Hematopoietic multipotent progenitor cell (in vitro differentiated cells): ENCODE data around the gene NAA25. TPM values are rescaled to one million over a fixed set of nuclear protein-coding genes. Genes with fewer than 3 reads are reported as not detected.
"Not testable (repeated sequence)": the region's sequence is repeated elsewhere in the genome, so short reads cannot be mapped to it uniquely, and the experiment has no call there.

Experiments
- DNase-seq, 3 donors: peaks; one replicate each; pipeline ENCODE4 v3.0.0-alpha.2; 2011 to 2015; ENCODE audit warnings: low read depth in 2 of 3, low spot score in 2 of 3
- total RNA-seq: library from RNA; depleted of rRNA; stranded (reverse); fragments of >200 nt; gene quantifications from one replicate; pipeline ENCODE4 v1.2.3, GENCODE V29; 2012

NAA25 gene
- total RNA-seq, 1 donor: 9.7 TPM

DNA sequence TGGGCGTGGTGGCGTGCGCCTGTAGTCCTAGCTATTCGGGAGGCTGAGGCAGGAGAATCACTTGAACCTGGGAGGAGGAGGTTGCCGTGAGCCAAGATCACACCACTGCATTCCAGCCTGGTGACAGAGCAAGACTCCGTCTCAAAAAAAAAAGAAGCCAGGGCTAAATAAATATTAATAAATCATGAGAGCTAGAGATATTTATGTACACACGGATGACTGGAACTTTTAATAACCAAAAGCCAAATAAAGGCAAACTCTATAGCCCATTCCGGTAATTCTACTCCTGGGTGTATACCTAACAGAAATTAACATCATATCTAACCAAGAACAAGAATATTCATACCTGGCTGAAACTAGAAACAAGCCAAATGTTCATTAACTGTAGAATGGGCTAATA is 9.1 kb upstream of the NAA25 start:
- DNase-seq: no peak

DNA sequence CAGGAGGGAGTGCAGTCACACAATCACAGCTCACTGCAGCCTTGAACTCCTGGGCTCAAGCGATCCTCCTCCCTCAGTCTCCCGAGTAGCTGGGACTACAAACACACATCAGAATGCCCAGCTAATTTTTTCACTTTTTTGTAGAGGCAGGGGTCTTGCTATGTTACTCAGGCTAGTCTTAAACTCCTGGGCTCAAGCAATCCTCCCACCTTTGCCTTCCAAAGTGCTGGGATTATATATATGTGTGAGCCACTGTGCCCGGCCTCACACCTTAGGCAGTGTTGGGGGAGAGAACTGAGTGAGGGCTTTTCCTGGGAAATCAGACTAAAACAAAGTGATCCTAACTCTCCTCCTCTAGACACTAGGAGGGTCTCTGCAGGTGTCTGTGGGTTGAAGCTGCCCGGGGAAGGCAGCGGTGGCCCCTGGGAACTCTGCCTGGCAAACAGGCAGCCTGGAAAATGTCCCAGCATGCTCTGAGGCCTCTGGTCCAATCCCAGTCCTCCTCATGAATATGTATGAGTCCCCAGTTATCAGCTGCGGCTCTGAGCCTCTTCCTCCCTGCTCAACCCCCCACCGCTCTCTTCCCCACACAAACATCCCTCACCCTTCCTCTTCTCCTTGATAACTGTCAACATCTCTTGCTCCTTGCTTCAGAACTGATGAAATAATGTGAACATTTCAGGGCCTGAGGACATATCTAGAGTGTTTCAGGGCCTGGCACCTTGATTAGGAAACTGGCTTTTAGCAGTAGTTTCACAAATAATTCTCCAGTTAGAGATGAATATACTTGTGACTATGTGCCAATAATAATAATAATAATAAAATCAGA is 7.9 kb upstream of the NAA25 start:
- peak in 2 of 3 donors; percentile 57 to 65 for DNase-seq

DNA sequence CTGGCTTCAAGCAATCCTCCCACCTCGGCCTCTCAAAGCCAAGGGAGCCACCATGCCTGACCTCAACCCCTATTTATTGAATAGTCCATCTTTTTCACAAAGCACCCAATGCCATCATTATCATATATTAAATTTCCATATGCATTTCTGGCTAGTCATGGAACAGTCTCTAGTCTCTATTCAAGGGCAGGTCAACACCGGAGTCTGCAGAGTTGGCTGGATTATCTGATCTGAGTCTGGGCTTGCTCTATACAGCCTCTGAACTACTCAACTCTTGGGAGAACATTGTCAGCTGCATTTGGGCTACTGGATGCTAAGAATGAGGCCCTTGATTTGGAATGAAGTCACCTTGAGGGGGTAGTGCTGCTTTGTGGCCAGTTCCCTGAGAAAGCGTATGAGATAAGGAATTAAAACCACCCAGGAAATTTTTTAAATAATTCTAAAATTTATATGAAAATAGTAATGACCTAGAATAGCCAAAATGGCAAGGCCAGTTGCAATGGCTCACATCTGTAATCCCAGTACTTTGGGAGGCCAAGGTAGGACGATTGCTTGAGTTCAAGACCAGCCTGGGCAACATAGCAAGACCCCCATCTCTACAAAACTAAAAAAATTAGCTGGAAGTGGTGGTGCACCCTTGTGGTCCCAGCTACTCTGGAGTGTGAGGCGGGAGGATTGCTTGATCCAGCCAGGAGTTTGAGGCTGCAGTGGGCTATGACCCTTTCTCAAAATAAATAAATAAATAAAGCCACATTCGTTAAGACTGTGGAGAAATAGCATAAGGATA is 6.9 kb upstream of the NAA25 start:
- DNase-seq: no peak

DNA sequence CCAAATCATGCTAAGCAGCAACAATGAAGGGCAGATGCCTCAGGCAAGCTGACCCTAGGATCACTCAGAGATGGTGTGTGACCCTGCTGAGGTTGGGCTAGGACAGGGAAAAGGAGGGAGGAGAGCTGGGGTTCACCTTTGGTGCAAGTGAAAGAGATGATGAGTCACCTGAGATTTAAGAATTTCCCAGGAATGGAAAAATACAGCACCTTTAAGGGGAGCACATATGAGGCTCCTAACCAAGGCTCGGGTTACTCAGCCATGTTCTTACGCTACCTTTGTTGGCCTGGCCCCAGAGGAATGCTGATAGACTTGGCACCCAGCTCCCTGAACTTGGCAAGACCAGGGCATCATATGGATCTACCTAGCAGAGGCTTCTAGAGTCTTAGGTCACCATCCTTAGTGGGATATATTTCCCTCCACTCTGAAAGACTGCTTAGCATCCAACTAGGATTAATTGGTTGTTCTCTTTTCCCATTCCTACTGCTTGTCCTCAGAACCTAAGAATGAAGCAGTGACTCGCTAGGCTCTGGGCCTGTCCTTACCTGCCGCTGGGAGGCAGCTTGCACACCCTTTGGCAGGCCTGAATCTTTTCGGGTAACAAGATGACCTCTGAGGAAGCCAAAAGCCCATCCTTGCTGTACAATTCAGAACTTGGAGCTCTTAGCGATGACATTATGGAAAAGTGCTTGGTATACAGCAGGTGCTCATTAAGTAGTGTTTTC is 4.0 kb upstream of the NAA25 start:
- no peak for DNase-seq

DNA sequence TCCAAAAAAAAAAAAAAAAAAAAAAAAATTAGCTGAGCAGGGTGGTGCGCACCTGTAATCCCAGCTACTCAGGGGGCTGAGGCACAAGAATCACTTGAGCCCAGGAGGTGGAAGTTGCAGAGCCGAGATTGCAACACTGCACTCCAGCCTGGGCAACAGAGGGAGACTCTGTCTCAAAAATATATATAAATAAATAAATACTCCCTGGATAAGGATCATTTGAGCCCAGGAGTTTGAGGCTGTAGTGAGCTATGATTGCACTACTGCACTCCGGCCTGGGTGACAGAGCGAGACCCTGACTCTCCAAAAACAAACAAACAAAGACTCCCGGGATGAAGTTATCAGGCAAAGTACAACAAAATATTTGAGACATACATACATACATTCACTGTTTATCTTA is 3.3 kb upstream of the NAA25 start:
- no peak for DNase-seq

DNA sequence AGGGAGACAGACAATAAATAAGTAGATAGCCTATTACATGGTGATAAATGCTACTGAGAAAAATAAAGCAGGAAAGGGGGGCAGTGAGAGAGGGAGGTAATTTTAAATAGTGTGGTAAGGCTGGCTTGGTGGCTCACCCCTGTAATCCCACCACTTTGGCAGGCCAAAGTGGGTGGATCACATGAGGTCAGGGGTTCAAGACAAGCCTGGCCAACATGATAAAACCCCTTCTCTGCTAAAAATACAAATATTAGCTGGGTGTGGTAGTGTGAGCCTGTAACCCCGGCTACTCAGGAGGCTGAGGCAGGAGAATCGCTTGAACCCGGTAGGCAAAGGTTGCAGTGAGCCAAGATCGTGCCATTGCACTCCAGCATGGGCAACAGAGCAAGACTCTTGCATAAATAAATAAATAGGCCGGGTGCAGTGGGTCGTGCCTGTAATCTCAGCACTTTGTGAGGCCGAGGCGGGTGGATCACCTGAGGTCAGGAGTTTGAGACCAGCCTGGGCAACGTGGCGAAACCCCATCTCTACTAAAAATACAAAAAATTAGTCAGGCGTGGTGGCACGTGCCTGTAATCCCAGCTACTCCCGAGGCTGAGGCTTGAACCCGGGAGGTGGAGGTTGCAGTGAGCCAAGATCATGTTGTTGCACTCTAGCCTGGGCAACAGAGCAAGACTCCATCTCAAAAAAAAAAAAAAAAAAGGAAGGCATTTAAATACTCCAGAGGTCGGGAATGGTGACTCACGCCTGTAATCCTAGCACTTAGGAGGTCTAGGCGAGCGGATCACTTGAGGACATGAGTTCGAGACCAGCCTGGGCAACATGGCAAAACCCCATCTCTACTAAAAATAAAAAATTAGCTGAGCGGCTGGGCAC is 2.4 kb upstream of the NAA25 start:
- not testable (repeated sequence) for DNase-seq

DNA sequence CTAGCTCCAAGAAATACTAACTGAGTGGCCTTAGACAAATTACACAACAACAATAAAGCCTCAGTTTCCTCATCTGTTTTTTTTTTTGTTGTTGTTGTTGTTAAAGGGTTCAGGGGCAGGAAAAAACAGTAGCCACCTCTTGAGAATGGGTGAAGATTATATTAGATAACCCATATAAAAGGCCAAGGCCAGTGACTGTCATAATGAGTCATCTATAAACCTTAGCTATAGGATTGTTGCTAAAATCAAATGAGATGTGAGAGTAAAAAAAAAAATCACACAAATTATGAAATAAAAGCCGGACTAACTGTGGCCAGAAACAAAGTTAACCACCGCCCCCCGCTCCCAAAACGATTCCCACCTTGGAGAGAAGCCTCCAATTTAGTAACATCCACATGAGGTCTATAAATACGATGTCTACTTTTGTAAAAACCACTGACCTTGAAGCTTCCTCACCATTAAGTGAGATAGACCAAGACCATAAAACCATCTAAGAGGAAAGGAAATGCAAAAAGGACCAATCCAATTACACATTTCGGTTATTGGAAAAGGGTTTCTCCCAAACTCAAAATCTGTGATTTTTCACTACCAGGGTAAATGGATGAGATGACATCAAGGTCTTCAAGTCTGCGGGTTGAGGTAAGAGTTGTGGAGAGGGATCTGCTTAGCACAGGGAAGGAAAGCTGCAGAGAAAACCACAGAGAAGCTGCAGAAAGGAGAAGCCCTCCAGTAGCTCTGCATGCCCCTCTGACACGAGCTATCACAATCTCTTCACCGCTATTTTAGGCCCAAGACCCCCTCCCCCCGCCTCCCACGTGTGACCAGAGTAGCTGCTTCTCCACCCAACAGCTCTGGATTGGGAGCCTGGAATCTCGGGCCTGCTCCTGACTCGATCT is 1.0 kb downstream of the NAA25 start:
- DNase-seq: peak in 2 of 3 donors; percentile 52 to 76

DNA sequence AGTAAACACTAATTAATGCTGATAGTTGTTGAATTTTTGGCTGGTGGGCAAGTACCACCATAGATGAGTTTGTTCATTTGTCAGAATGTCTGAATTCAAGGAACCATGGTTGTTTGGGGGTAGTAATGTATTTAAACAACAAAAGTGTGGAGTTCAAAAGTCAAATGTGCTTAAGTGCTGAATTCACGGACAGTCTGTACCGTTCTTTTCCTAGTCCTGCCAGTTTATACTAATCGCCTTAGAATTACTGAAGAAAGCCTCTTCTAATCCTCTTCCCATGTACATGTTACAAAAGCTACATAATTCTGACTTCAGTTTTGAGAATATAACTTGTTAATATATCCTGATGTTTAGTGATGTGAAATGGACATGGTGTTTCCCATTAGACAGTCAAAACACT is 2.7 kb downstream of the NAA25 start:
- no peak for DNase-seq

DNA sequence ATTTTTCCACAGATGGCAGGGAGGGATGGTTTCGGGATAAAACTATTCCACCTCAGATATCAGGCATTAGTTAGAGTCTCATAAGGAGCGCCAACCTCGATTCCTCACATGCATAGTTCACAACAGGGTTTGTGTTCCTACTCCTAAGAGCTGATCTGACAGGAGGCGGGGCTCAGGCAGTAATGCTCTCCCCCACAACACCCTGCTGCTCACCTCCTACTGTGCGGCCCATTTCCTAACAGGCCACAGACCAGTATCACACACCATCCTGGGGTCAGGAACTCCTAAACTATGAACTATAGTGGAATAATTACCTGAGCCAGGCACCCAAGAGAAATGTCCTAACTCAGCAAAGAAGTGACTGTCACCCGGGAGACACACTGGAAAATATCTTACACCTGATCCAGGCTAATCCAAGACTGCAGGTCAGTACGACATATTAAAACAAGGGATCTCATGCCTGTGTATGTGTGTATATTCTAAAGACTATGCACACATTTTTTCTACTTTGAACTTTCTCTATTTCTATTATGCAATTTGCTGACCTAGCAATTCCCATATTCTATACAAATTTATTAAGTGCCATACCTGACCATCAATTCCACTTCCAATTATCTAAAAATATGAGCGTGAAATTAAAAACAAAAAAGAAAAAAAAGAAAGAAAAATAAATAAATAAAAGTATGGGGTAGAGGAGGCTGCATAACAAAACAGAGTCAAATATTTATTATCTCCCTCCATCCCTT is 4.7 kb downstream of the NAA25 start:
- no peak for DNase-seq

DNA sequence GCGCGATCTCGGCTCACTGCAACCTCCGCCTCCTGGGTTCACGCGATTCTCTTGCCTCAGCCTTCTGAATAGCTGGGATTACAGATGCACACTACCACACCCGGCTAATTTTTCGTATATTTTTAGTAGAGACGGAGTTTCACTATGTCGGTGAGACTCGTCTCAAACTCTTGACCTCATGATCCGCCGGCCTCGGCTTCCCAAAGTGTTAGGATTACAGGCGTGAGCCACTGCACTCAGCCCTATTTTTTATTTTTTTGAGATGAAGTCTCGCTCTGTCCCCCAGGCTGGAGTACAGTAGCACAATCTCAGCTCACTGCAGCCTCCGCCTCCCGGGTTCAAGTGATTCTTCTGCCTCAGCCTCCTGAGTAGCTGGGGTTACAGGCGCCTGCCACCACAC is 5.8 kb downstream of the NAA25 start:
- not testable (repeated sequence) for DNase-seq

DNA sequence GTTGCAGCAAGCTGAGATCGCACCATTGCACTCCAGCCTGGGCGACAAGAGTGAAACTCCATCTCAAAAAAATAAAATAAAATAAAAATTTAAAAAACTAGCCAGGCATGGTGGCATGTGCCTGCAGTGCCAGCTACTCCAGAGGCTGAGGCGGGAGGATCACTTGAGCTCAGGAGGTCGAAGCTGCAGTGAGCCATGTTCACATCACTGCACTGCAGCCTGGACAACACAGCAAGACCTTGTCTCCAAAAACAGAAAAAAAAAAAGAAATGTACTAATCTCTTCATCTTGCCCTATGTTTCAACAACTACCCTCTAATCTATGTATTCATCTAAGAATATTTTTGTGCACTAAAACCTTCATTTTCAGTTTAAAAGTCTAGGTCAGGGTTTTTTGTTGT is 6.5 kb downstream of the NAA25 start:
- DNase-seq: no peak

DNA sequence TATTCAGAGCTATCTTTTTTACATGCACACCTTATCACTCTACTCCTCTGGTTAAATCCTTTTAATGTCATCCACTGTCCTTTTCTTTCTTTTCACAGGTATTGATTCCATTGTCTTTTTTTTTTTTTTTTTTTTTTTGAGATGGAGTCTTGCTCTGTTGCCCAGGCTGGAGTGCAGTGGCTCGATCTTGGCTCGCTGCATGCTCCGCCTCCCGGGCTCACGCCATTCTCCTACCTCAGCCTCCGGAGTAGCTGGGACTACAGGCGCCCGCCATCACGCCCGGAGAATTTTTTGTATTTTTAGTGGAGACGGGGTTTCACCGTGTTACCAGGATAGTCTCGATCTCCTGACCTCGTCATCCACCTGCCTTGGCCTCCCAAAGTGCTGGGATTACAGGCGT is 8.1 kb downstream of the NAA25 start:
- not testable (repeated sequence) for DNase-seq

DNA sequence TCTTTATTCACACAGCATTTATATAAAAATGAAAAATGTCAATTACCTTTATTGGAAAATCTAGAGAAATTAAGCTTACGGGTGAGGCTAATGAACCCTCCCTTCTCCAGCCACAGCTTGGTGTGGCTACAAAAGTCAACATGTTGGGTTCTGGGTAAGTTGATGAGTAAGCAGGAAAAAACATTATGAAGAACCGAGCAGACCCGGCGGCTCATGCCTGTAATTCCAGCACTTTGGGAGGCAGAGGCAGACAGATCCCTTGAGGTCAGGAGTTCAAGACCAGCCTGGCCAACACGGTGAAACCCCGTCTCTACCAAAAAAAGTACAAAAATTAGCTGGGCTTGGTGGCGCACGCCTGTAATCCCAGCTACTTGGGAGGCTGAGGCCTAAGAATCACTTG is 10.9 kb downstream of the NAA25 start:
- no peak for DNase-seq

DNA sequence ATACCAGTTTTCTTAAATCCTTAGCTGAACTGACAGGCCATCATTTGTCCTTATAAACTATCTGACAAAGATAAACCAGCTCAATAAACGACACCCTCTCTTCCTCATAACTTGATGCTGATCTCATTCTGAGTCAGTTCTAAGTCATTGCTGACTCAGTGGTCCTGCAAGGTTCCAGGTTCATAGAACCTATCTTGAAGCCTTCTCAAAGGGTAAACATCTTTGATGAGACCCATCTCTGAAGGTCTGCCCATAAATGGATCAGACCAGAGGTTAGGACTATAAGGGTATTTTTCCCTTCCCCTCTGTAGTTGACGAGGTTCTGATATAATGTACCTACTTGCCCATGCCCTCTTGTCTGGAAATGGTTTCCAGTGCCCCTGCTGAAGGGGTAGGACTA is 11.9 kb downstream of the NAA25 start:
- no peak for DNase-seq

DNA sequence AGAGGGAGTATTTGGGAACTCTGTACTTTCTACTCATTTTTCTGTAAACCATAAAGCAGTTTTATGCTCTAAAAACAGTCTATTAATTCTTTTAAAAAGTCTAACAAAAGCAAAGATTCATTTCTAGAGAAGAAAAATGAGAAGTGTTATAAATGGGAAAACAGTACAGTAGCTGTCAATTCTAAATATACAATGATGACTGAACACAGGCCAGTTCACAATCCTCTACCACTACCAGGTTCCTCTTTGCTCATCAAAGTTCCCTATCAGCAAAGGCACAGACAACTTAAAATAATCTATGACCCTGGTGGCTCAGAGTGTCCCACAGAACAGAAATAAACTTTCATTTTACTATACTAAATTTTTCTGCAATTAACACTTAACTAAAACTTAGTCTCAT is 12.5 kb downstream of the NAA25 start:
- peak in 1 of 3 donors; percentile 11 for DNase-seq

DNA sequence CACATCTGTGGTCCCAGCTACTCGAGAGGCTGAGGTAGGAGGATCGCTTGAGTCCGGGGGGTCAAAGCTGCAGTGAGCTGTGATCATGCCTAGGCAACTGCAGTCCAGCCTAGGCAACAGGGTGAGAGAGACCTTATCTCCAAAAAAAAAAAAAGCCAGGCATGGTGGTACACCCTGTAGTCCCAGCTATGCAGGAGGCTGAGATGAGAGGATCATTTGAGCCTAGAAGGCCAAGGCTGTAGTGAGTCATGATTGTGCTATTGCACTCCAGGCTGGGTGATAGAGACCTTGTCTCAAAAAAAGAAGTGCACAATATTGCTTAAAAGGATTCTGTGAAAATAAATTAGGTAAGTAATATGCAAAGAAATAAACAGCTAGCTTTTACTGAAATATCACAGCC is 17.0 kb downstream of the NAA25 start:
- DNase-seq: no peak

DNA sequence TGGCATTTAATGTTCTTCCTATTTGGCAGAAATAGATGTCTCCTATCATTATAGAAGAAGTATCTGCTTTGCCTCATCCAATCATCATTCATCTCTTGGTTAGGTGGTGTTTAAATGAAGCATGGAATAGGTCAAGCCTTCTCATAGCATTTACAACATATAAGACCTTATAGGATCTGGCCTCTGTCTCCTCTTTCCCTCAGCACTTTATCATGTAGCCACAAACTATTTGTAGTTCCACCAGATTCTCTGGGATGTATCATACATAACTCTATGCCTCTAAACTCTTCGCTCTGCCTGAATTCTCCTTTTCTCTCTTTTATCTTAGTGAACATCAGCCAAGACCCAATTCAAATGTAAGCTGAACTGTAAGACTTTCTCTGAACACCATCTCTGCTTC is 20.7 kb downstream of the NAA25 start:
- no peak for DNase-seq

DNA sequence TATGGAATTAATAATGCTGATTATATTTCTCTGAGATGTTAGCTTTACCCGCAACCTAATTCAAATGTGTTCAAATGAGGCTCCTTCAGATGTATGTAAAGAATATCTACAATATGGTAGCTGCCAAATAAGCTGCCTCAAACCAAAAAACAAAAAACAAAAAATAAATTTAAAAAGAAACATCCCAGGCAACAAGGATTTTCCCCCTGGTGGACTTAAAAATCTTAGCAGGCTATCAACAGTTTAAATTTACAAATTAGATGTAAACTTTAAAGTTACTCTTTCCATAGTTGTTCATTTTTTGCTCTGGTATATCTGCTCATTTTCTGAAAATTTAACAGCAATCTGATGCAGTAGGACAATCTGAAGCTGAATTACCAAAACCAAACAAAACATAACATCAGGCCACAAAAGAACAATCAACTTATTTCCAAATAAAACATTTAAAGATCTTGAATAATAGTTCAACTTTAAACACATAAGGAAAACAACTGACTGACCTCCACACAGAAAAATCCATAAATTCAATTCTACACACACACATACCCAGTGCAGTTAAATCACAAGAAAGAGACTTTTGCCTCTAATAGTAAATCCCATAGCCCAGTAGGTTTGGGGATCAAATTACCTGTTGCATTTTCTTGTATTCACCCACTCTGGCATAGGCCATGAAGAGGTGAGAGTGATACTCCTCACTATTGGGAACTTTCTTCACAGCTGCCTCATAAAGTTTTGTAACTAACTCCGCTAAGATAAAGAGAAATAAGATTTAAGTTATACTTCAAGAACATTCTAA is 21.3 kb downstream of the NAA25 start:
- peak in 1 of 3 donors; percentile 7 for DNase-seq
